ENCODE measurements around the gene YRDC. TPM values are rescaled to one million over a fixed set of nuclear protein-coding genes. Genes with fewer than 3 reads are reported as not detected.

The YRDC gene
- polyA plus RNA-seq, 2 donors: 8.9 to 15.6 TPM

- Histone ChIP-seq H3K27me3 (ENCODE audit: control insufficient read depth in 1 of 2, insufficient read depth in 2 of 2, low read length in 2 of 2) (no peaks in the 10 kb centered on the region), H3K9me3 (ENCODE audit: control insufficient read depth in 2 of 2, insufficient read depth in 1 of 2, low read depth in 1 of 2, low read length in 1 of 2) (no peaks in the 10 kb centered on the region), H3K4me3 (ENCODE audit: low read depth in 1 of 2, low read length in 2 of 2) (peak overlapping the region; percentile 87 to 97), H3K4me1 (ENCODE audit: control insufficient read depth in 2 of 2, insufficient read depth in 2 of 2, low read length in 1 of 2) (no peaks in the 10 kb centered on the region), H3K27ac (ENCODE audit: low read depth in 2 of 2, low read length in 1 of 2) (peak overlapping the region; percentile 95), H3K36me3 (ENCODE audit: control insufficient read depth in 2 of 2, insufficient read depth in 2 of 2, low read length in 1 of 2) (peaks cover 12 to 29% of the 10 kb centered on the region in 2 donors)
- WGBS, 2 donors: 8 to 9% methylated on average over 9 of the region's 9 CpGs
These were observed 821 bp downstream of the YRDC start for GRCh38 chr1:37807220-37807554.

- no peaks in the 10 kb centered on the region for H3K27me3 ChIP-seq (ENCODE audit: control insufficient read depth in 1 of 2, insufficient read depth in 2 of 2, low read length in 2 of 2)
- H3K4me1 ChIP-seq (ENCODE audit: control insufficient read depth in 2 of 2, insufficient read depth in 2 of 2, low read length in 1 of 2): no peaks in the 10 kb centered on the region
- H3K4me3 ChIP-seq (ENCODE audit: low read depth in 1 of 2, low read length in 2 of 2): no peak overlapping the region
- H3K27ac ChIP-seq (ENCODE audit: low read depth in 2 of 2, low read length in 1 of 2): no peak overlapping the region
- H3K9me3 ChIP-seq (ENCODE audit: control insufficient read depth in 2 of 2, insufficient read depth in 1 of 2, low read depth in 1 of 2, low read length in 1 of 2): no peaks in the 10 kb centered on the region
- peaks cover 12 to 36% of the 10 kb centered on the region in 2 donors for H3K36me3 ChIP-seq (ENCODE audit: control insufficient read depth in 2 of 2, insufficient read depth in 2 of 2, low read length in 1 of 2)
- WGBS, 2 donors: 89 to 90% methylated on average over 1 of the region's 1 CpG
These were observed 5.6 kb downstream of the YRDC start for GRCh38 chr1:37802439-37802838.

- Histone ChIP-seq H3K9me3 (ENCODE audit: control insufficient read depth in 2 of 2, insufficient read depth in 1 of 2, low read depth in 1 of 2, low read length in 1 of 2) (no peaks in the 10 kb centered on the region), H3K4me3 (ENCODE audit: low read depth in 1 of 2, low read length in 2 of 2) (no peak overlapping the region), H3K27me3 (ENCODE audit: control insufficient read depth in 1 of 2, insufficient read depth in 2 of 2, low read length in 2 of 2) (no peaks in the 10 kb centered on the region), H3K4me1 (ENCODE audit: control insufficient read depth in 2 of 2, insufficient read depth in 2 of 2, low read length in 1 of 2) (peaks cover 10 to 14% of the 10 kb centered on the region in 2 donors), H3K27ac (ENCODE audit: low read depth in 2 of 2, low read length in 1 of 2) (no peak overlapping the region), H3K36me3 (ENCODE audit: control insufficient read depth in 2 of 2, insufficient read depth in 2 of 2, low read length in 1 of 2) (peaks cover 0 to 10% of the 10 kb centered on the region in 2 donors)
- 90 to 95% methylated on average over 3 of the region's 3 CpGs for WGBS, 2 donors
These were observed 10.2 kb downstream of the YRDC start for GRCh38 chr1:37797750-37798345.

- Histone ChIP-seq H3K4me3 (ENCODE audit: low read depth in 1 of 2, low read length in 2 of 2) (no peak overlapping the region), H3K4me1 (ENCODE audit: control insufficient read depth in 2 of 2, insufficient read depth in 2 of 2, low read length in 1 of 2) (peaks cover 10 to 14% of the 10 kb centered on the region in 2 donors), H3K27ac (ENCODE audit: low read depth in 2 of 2, low read length in 1 of 2) (no peak overlapping the region), H3K9me3 (ENCODE audit: control insufficient read depth in 2 of 2, insufficient read depth in 1 of 2, low read depth in 1 of 2, low read length in 1 of 2) (no peaks in the 10 kb centered on the region), H3K27me3 (ENCODE audit: control insufficient read depth in 1 of 2, insufficient read depth in 2 of 2, low read length in 2 of 2) (no peaks in the 10 kb centered on the region), H3K36me3 (ENCODE audit: control insufficient read depth in 2 of 2, insufficient read depth in 2 of 2, low read length in 1 of 2) (peaks cover 0 to 7% of the 10 kb centered on the region in 2 donors)
- WGBS, 2 donors: 27 to 30% methylated on average over 22 of the region's 22 CpGs
These were observed 12.5 kb downstream of the YRDC start for GRCh38 chr1:37795340-37796125.

- 13 to 20% methylated on average over 32 to 59 of the region's 59 CpGs for WGBS, 2 donors
- peaks cover 10 to 14% of the 10 kb centered on the region in 2 donors for H3K4me1 ChIP-seq (ENCODE audit: control insufficient read depth in 2 of 2, insufficient read depth in 2 of 2, low read length in 1 of 2)
- peaks cover 0 to 3% of the 10 kb centered on the region in 2 donors for H3K36me3 ChIP-seq (ENCODE audit: control insufficient read depth in 2 of 2, insufficient read depth in 2 of 2, low read length in 1 of 2)
- H3K27me3 ChIP-seq (ENCODE audit: control insufficient read depth in 1 of 2, insufficient read depth in 2 of 2, low read length in 2 of 2): no peaks in the 10 kb centered on the region
- H3K4me3 ChIP-seq (ENCODE audit: low read depth in 1 of 2, low read length in 2 of 2): peak overlapping the region; percentile 55 to 66
- H3K9me3 ChIP-seq (ENCODE audit: control insufficient read depth in 2 of 2, insufficient read depth in 1 of 2, low read depth in 1 of 2, low read length in 1 of 2): no peaks in the 10 kb centered on the region
- no peak overlapping the region for H3K27ac ChIP-seq (ENCODE audit: low read depth in 2 of 2, low read length in 1 of 2)
These were observed 13.4 kb downstream of the YRDC start for GRCh38 chr1:37794372-37795339.

GRCh38 chr1:37793773-37794371, 14.1 kb downstream of the YRDC start, which contains the start of gene MANEAL:
Gene MANEAL (plus strand): TSS chr1:37793847. CDS start chr1:37794183, 336 bp downstream.
- Histone ChIP-seq H3K27me3 (ENCODE audit: control insufficient read depth in 1 of 2, insufficient read depth in 2 of 2, low read length in 2 of 2) (peaks cover 0 to under 1% of the 10 kb centered on the region in 2 donors), H3K9me3 (ENCODE audit: control insufficient read depth in 2 of 2, insufficient read depth in 1 of 2, low read depth in 1 of 2, low read length in 1 of 2) (no peaks in the 10 kb centered on the region), H3K4me3 (ENCODE audit: low read depth in 1 of 2, low read length in 2 of 2) (peak within 1 kb of the TSS; percentile 55 to 66), H3K27ac (ENCODE audit: low read depth in 2 of 2, low read length in 1 of 2) (no peak within 1 kb of the TSS), H3K36me3 (ENCODE audit: control insufficient read depth in 2 of 2, insufficient read depth in 2 of 2, low read length in 1 of 2) (no peaks in the 10 kb centered on the region), H3K4me1 (ENCODE audit: control insufficient read depth in 2 of 2, insufficient read depth in 2 of 2, low read length in 1 of 2) (peaks cover 10 to 14% of the 10 kb centered on the region in 2 donors)
- WGBS, 2 donors: 0% methylated on average over 57 to 80 of the region's 82 CpGs

GRCh38 chr1:37792943-37793686, 14.9 kb downstream of the YRDC start:
- Histone ChIP-seq H3K4me3 (ENCODE audit: low read depth in 1 of 2, low read length in 2 of 2) (peak overlapping the region in 1 of 2 donors; percentile 66), H3K36me3 (ENCODE audit: control insufficient read depth in 2 of 2, insufficient read depth in 2 of 2, low read length in 1 of 2) (no peaks in the 10 kb centered on the region), H3K4me1 (ENCODE audit: control insufficient read depth in 2 of 2, insufficient read depth in 2 of 2, low read length in 1 of 2) (peaks cover 10 to 14% of the 10 kb centered on the region in 2 donors), H3K9me3 (ENCODE audit: control insufficient read depth in 2 of 2, insufficient read depth in 1 of 2, low read depth in 1 of 2, low read length in 1 of 2) (no peaks in the 10 kb centered on the region), H3K27me3 (ENCODE audit: control insufficient read depth in 1 of 2, insufficient read depth in 2 of 2, low read length in 2 of 2) (peaks cover 0 to 3% of the 10 kb centered on the region in 2 donors), H3K27ac (ENCODE audit: low read depth in 2 of 2, low read length in 1 of 2) (no peak overlapping the region)
- 32 to 43% methylated on average over 26 to 36 of the region's 36 CpGs for WGBS, 2 donors

GRCh38 chr1:37782491-37782890, 25.5 kb downstream of the YRDC start:
- peaks cover 0 to 2% of the 10 kb centered on the region in 2 donors for H3K9me3 ChIP-seq (ENCODE audit: control insufficient read depth in 2 of 2, insufficient read depth in 1 of 2, low read depth in 1 of 2, low read length in 1 of 2)
- H3K36me3 ChIP-seq (ENCODE audit: control insufficient read depth in 2 of 2, insufficient read depth in 2 of 2, low read length in 1 of 2): no peaks in the 10 kb centered on the region
- H3K4me1 ChIP-seq (ENCODE audit: control insufficient read depth in 2 of 2, insufficient read depth in 2 of 2, low read length in 1 of 2): no peaks in the 10 kb centered on the region
- H3K27ac ChIP-seq (ENCODE audit: low read depth in 2 of 2, low read length in 1 of 2): no peak overlapping the region
- 76 to 81% methylated on average over 17 of the region's 17 CpGs for WGBS, 2 donors
- H3K27me3 ChIP-seq (ENCODE audit: control insufficient read depth in 1 of 2, insufficient read depth in 2 of 2, low read length in 2 of 2): no peaks in the 10 kb centered on the region
- H3K4me3 ChIP-seq (ENCODE audit: low read depth in 1 of 2, low read length in 2 of 2): no peak overlapping the region

All from esophagus (tissue), 2 donors.